AG09309 (cell line): ENCODE results near the gene NCAPH2.
A peak's percentile ranks its signal among the peaks of the same experiment; 100 is the strongest.
"Not testable (repeated sequence)": the region's sequence is repeated elsewhere in the genome, so short reads cannot be mapped to it uniquely, and the experiment has no call there.

Experiments used
- DNase-seq: peaks from one replicate; pipeline ENCODE4 v3.0.0-alpha.2; 2010; ENCODE audit warnings: low read depth
- H3K4me3 ChIP-seq: 2 replicates; pipeline ENCODE4 v1.5.1; 2011; ENCODE audit warnings: mild to moderate bottlenecking, low read depth, low read length, moderate library complexity; ENCODE audit not compliant: control insufficient read depth
- TF ChIP-seq, protein P1 (sequence below): IDR thresholded peaks from 2 replicates; pipeline ENCODE4 v1.5.1; 2011; ENCODE audit warnings: mild to moderate bottlenecking, low read depth, low read length, inconsistent platforms; ENCODE audit not compliant: insufficient read depth, control insufficient read depth; ENCODE audit errors: missing control alignments

Gene NCAPH2

DNA sequence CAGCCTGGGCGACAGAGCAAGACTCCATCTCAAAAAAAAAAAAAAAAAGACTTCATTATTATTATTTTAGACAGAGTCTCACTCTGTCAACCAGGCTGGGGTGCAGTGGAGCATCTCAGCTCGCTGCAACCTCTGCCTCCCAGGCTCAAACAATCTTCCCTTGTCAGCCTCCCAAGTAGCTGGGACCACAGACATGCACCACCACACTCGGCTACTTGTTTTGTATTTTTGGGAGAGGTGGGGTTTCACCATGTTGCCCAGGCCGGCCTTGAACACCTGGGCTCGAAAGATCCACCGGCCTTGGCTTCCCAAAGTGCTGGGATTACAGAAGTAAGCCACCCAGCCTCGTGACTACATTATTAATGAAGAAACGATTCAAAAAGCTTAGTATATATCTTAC is 27.1 kb downstream of the NCAPH2 start:
- no peak for DNase-seq
- TF ChIP-seq, protein P1, sequence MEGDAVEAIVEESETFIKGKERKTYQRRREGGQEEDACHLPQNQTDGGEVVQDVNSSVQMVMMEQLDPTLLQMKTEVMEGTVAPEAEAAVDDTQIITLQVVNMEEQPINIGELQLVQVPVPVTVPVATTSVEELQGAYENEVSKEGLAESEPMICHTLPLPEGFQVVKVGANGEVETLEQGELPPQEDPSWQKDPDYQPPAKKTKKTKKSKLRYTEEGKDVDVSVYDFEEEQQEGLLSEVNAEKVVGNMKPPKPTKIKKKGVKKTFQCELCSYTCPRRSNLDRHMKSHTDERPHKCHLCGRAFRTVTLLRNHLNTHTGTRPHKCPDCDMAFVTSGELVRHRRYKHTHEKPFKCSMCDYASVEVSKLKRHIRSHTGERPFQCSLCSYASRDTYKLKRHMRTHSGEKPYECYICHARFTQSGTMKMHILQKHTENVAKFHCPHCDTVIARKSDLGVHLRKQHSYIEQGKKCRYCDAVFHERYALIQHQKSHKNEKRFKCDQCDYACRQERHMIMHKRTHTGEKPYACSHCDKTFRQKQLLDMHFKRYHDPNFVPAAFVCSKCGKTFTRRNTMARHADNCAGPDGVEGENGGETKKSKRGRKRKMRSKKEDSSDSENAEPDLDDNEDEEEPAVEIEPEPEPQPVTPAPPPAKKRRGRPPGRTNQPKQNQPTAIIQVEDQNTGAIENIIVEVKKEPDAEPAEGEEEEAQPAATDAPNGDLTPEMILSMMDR = no peak
- no peak overlapping the region for H3K4me3 ChIP-seq

DNA sequence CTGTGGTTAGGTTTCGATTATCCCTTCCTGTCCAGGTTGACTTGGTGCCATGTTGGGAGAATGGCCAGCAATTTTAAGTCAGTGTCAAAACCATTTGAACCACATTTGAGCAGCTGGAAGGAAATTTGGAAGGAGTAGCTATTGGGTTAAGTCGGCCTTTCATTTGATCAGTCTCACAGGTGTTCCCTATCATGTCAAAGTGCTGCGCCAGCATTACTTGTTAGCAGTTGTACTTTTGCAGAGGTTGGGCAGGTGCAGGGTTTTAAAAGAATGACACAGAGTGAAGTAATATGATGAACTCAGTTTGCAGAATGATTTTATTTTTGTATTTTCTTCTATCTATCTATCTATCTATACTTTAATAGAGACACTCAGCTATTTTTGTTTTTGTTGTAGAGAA is 28.2 kb downstream of the NCAPH2 start:
- TF ChIP-seq, protein P1 = no peak
- no peak for DNase-seq
- H3K4me3 ChIP-seq = no peak overlapping the region

DNA sequence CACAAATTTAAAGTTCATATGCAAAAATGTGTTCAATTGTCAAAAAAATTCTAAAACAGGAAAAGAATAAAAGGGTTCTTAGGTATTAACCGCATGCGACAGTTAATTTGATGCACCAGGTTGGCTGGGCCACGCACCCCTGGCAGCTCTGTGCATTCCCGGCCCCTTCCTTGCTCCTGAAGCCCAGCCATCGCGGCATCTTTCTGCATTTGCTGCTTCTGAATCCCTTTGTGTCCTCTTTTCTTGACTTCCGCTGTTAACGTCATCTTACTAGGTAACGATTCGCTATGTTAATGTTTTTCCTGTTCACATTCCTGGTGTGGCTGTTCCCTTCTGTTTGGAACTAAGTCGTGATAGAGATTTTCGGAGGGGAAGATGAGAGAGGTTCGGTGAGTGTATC is 29.7 kb downstream of the NCAPH2 start:
- TF ChIP-seq, protein P1 = no peak
- no peak for DNase-seq
- no peak overlapping the region for H3K4me3 ChIP-seq

DNA sequence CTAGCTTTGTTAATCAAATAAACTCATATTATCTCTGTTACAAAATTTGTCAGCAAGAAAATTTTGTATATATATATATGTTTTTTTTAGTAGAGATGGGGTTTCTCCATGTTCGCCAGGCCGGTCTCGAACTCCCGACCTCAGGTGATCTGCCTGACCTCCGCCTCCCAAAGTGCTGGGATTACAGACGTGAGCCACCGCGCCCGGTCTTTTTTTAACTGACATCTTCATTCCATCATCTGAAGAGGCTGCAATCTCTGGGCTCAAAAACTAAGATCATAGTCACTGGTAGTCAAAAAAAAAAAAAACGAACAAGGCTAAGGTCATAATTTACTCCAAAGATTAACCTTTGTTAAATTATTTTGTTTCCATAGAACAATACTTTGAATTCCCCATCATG is 32.4 kb downstream of the NCAPH2 start:
- no peak overlapping the region for H3K4me3 ChIP-seq
- TF ChIP-seq, protein P1 = no peak
- DNase-seq = no peak

DNA sequence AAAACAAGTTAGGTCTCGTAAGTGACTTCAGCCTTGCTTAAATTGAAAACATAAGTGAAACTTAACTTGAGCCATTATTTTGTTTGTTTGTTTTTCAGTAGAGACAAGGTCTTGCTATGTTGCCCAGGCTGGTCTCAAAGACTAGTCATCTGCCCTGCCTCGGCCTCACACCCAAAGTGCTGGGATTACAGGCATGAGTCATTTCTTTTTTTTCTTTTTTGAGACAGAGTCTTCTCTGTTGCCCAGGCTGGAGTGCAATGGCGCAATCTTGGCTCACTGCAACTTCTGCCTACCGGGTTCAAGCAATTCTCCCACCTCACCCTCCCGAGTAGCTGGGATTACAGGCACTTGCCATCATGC is 33.6 kb downstream of the NCAPH2 start:
- not testable (repeated sequence) for H3K4me3 ChIP-seq
- DNase-seq = peak; percentile 88

DNA sequence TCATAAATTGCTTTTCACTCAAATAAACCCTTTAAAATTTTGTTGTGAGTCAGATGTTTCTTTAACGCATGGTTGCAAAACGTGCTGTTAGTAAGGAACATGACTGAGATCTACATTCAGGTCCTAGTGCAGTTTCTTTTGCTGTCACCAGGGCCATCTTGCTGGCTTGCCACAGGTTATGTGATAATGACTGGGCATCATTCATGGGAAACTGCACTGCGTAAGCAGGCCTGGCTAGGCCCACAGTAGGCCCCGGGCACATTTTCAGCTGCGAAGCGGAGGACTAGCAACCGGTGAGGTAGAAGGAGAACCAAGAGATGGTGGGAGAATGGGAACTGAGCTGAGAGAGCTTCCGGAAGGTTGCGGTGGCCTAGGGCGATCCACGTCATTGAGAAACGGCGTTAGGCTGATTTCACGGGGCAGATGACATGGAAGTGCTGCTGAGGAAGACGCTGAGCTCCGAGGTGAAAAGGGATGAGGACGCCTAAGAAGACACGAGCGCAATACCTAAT is 34.4 kb downstream of the NCAPH2 start:
- no peak for DNase-seq
- no peak overlapping the region for H3K4me3 ChIP-seq
- TF ChIP-seq, protein P1 = no peak

DNA sequence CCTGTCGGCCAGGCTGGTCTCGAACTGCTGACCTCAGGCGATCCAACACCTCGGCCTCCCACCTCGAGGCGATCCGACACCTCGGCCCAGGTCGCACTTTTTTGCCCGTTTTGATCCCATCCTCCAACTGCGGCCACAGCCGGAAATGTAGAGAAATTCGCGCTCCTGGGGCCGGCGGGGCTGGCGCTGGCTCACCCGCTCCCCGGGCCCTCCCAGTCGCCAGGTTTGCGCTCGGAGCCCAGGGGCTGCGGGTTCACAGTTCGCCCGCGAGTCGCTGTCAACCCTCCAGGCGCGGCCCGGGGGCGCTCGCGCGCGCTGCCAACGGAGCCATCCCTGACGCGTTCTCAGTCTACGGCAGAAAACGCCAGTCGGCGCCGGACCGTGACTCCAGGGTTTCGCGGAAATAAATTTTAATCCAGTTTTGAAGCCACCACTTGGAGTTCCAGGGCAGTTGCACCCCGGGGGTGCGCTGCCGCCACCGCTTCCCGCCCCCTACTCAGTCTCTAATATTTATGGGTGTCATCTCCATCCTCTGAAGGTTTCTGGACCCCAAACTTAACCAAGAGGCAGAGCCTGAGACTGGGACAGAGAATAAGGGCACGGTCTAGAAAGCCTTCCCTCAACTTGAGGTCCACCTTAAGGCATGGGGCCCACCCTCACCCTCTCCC is 36.2 kb downstream of the NCAPH2 start:
- peak overlapping the region; percentile 15 for H3K4me3 ChIP-seq
- DNase-seq = no peak
- TF ChIP-seq, protein P1 = peak; percentile 62
